Left lobe of liver (tissue), 2 donors: ENCODE data around the gene TUT4. TPM values are rescaled to one million over a fixed set of nuclear protein-coding genes. Genes with fewer than 3 reads are reported as not detected.

Experiments
- ATAC-seq: fragments of 200-7000 bp; cut with Tn5 transposase; one replicate; pipeline ENCODE4 v1.9.1; 2020; ENCODE audit warnings: mild to moderate bottlenecking, moderate library complexity
- DNase-seq: peaks from one replicate; pipeline ENCODE4 v3.0.0-alpha.2; 2020; ENCODE audit warnings: low spot score
- total RNA-seq: library from RNA; stranded (reverse); gene quantifications from one replicate; pipeline ENCODE4 v1.2.1, GENCODE V29; 2021
- donor health status: DM: no; HTN: no; CAD: no; lungs with moderate emphysema.
- donor health status: DM: no; HTN: yes; CAD: no.

Gene TUT4
- total RNA-seq, 1 donor from 2014 or later: 22.5 TPM

DNA sequence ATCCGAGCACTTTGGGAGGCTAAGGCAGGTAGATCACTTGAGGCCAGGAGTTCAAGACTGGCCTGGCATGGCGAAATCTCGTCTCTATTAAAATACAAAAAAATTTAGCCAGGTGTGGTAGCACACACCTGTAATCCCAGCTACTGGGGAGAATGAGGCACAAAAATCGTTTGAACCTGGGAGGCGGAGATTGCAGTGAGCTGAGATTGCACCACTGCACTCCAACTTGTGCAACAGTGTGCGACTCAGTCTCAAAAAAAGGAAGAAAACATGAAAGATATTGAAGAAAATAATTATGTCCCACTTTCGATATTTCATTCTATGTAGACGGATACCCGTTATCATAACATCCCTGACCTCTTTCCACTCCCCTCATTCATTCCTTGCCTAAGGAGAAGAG is 19.2 kb downstream of the TUT4 start:
- no peak for ATAC-seq
- DNase-seq: no peak

GRCh38 chr1:52532731-52533327 is 20.1 kb downstream of the TUT4 start:
- DNase-seq (no peak), ATAC-seq (no peak)

DNA sequence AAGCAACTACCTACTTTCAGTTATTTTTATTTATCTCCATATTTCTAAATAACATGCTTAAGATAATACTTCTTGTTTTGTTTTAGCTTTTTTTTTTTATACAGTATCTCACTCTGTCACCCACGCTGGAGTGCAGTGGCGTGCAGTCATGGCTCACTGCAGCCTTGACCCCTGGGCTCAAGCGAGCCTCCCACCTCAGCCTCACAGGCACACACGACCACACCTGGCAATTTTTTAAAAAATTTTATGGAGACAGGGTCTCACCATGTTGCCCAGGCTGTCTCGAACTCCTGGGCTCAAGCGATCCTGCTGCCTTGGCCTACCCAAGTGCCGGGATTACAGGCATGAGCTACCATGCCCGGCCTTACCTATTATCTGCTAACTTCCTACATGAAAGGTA is 20.6 kb downstream of the TUT4 start:
- ATAC-seq (no peak), DNase-seq (no peak)

DNA sequence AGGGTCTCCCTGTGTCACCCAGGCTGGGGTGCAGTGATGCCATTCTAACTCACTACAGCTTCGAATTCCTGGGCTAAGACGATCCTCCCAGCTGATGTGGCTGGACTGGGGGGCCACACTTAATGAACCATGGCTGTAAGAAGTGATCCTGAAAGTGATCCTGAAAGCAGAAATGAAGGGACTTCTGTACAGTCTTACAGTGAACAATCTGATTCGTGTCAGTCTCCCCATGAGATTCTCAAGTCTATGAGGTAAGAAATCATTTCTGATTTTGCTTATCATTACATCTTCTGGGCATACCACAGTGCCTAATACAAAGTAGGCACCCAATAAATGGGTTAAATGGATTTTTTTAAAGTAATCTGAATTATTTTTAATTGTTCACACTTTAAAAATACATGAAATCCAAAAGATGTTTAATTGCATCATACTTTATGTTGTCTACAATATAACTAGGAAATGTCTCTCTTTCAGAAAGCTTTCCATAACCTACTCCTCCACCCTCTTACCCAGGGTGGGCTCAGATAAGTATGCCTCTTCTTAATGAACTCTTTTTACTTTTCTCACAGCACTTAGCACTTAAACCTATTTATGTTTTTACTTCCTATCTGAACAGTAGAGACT is 21.5 kb downstream of the TUT4 start:
- DNase-seq: no peak
- ATAC-seq: no peak

GRCh38 chr1:52530563-52531144 is 22.2 kb downstream of the TUT4 start:
- ATAC-seq: no peak
- DNase-seq: no peak

DNA sequence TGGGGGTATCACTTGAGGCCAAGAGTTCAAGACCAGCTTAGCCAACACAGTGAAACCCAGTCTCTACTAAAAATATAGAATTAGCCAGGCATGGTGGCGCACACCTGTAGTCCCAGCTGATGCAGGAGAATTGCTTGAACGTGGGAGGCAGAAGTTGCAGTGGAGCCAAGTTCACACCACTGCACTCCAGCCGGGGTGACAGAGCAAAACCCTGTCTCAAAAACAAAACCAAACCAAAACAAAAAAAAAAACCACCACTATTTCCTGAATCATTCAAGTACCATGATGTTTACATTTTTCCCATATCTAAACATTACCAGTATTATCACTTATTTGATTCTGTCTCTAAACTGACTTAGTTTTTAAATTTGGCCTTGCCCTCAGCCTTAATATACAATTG is 29.5 kb downstream of the TUT4 start:
- no peak for DNase-seq
- no peak for ATAC-seq

GRCh38 chr1:52520148-52520547 is 32.7 kb downstream of the TUT4 start:
- no peak for DNase-seq

GRCh38 chr1:52518962-52519361 is 33.9 kb downstream of the TUT4 start:
- DNase-seq: no peak
- no peak for ATAC-seq

More at GRCh38 chr1:52520148-52520547, 32.7 kb downstream of the TUT4 start:
- no peak for ATAC-seq

GRCh38 chr1:52511851-52512615 is 40.9 kb downstream of the TUT4 start:
- DNase-seq: no peak
- ATAC-seq: no peak

DNA sequence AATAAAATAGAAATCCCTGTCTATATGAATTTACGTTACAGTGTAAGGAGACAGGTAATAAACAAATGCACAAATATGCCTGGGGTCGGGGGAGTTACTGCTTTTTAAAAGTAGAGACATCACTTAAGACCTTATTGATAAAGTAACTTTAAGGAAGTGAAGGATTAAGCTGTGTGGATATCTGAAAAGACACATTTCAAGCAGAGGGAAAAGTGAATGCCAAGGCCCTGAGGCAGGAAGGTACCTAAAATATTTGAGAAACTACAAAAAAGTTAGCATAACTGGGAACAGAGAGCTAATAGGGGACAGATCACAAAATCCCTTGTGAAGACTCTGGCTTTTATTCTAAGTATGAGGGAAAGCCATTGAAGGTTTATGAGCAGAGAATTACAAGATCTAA is 41.5 kb downstream of the TUT4 start:
- DNase-seq (no peak), ATAC-seq (no peak)

- ATAC-seq: peak; percentile 71
Observed at GRCh38 chr1:52506920-52507546, 45.9 kb downstream of the TUT4 start.

DNA sequence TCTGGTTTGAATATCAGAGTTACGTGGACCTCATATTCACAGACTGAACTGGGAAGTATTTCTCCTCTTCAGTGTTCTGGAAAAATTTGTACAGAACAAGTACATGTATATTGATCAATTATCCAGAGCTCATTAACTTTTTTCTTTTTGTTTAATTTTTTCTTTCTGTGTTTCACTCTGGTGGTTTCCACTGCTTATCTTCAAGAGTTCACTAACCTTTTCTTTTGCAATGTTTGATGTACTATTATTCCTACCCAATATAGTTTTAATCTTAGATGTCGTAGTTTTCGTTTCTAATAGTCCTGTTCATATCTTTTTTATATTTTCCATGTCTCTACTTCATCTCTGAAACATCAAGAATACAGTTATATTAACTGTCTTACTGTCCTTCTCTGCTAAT is 46.5 kb downstream of the TUT4 start:
- DNase-seq: no peak
- peak; percentile 74 for ATAC-seq

More at GRCh38 chr1:52506920-52507546, 45.9 kb downstream of the TUT4 start:
- DNase-seq: no peak

DNA sequence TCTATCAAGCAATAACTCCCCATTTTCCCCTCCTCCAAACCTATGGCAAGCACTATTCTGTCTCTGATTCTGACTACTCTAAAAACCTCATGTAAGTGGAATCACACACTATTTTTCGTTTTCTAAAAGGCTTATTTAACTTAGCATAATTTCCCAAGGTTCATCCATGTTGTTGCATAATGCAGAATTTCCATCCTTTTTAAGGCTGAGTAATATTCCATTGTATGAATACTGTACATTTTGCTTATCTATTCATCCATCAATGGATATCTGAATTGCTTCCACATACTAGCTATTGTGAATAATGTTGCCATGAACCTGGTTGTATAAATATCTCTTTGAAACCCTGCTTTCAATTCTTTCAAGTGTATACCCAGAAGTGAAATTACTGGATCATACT is 48.2 kb downstream of the TUT4 start:
- no peak for DNase-seq
- no peak for ATAC-seq

GRCh38 chr1:52503706-52504105 is 49.2 kb downstream of the TUT4 start:
- DNase-seq (no peak), ATAC-seq (no peak)

- ATAC-seq: no peak
- DNase-seq: no peak
Observed at GRCh38 chr1:52502789-52503188, 50.1 kb downstream of the TUT4 start.

- no peak for ATAC-seq
- no peak for DNase-seq
Observed at GRCh38 chr1:52487632-52488031, 65.3 kb downstream of the TUT4 start.

DNA sequence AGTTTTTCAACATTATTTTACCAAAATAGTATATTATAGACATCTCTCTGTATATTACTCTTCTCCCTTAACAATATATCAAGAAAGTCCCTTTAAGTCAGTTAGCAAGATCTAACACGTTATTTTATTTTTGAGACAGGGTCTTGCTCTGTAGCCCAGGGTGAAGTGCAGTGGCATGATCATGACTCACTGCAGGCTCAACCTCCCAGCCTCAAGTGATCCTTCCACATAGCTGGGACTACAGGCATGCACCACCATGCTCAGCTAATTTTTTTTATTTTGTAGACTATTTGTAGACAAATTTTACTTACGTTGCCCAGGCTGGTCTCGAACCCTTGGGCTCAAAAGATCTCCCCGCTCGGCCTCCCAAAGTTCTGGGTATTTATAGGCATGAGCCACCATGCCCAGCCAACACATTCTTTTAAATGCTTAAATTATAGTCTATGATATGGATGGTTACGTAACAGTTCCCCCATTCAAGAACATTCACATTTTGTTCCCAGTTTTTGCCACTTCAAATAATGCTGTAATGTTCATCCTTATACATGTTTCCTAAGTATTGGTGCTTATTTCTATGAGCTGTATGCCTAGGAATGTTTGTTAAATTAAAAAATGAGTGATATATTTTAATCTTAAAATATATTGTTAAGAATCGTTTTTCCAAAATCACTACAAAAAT is 70.4 kb downstream of the TUT4 start:
- no peak for ATAC-seq
- DNase-seq: no peak

GRCh38 chr1:52479076-52479475 is 73.8 kb downstream of the TUT4 start:
- no peak for ATAC-seq
- DNase-seq: no peak

- ATAC-seq (peak; percentile 70), DNase-seq (no peak)
Observed at GRCh38 chr1:52477876-52478275, 75.0 kb downstream of the TUT4 start.

DNA sequence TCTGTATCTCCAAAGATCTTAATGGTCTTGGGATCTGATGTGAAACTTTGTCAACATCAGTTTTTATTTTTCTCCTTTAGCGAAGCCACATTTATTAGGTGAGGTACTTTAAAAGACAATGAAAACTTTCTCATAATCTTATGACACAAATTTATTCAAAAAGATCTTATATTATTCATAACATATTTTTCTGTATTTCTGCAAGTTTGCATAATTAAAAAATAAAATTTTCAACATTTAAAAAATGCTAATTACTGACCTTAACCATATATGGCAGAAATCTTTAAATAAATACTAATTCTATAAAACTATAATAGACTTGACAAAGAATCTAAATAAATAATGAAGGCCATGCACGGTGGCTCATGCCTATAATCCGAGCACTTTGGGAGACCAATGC is 75.9 kb downstream of the TUT4 start:
- DNase-seq (no peak), ATAC-seq (no peak)

- ATAC-seq: peak; percentile 87
- DNase-seq: no peak
Observed at GRCh38 chr1:52474807-52475206, 78.1 kb downstream of the TUT4 start.
